DOHH2 (cell line): Measurements from ENCODE around the gene TSHZ2.

ENCODE experiments used
- H3F3A ChIP-seq: fragments of 200-600 bp; sonication (generic), shearing (Covaris generic); 2 replicates; pipeline ENCODE4 v1.6.0; 2016; ENCODE audit warnings: antibody characterized with exemption, mild to moderate bottlenecking; ENCODE audit not compliant: control insufficient read depth, insufficient read depth
- H3K27ac ChIP-seq: fragments of 200-600 bp; sonication (generic); 2 replicates; pipeline ENCODE4 v1.5.1; 2014; ENCODE audit warnings: low read depth, mild to moderate bottlenecking, low read length, moderate library complexity
- H3K27me3 ChIP-seq: fragments of 200-600 bp; sonication (generic); 2 replicates; pipeline ENCODE4 v1.6.1; 2014; ENCODE audit warnings: mild to moderate bottlenecking, low read length, mixed read lengths; ENCODE audit not compliant: control insufficient read depth
- H3K36me3 ChIP-seq: fragments of 200-600 bp; sonication (generic); 2 replicates; pipeline ENCODE4 v1.6.1; 2014; ENCODE audit warnings: mild to moderate bottlenecking, low read length, moderate library complexity, mixed read lengths; ENCODE audit not compliant: control insufficient read depth
- H3K4me1 ChIP-seq: fragments of 200-600 bp; sonication (generic); 2 replicates; pipeline ENCODE4 v1.6.1; 2014; ENCODE audit warnings: mild to moderate bottlenecking, low read length, mixed read lengths; ENCODE audit not compliant: control insufficient read depth
- H3K4me2 ChIP-seq: fragments of 200-600 bp; sonication (generic); 2 replicates; pipeline ENCODE4 v1.6.0; 2014; ENCODE audit warnings: mild to moderate bottlenecking, low read length, moderate library complexity
- H3K4me3 ChIP-seq: fragments of 200-600 bp; sonication (generic); 2 replicates; pipeline ENCODE4 v1.5.1; 2014; ENCODE audit warnings: mild to moderate bottlenecking, low read length, mixed read lengths
- H3K79me2 ChIP-seq: fragments of 200-600 bp; sonication (generic); 2 replicates; pipeline ENCODE4 v1.6.1; 2014; ENCODE audit warnings: mild to moderate bottlenecking, low read length, mixed read lengths; ENCODE audit not compliant: control insufficient read depth
- H3K9me2 ChIP-seq: fragments of 200-600 bp; sonication (generic); replicated peaks from 2 replicates; pipeline ENCODE4 v1.6.1; 2014; ENCODE audit warnings: mild to moderate bottlenecking, low read length, mixed read lengths; ENCODE audit not compliant: control insufficient read depth
- H3K9me3 ChIP-seq: fragments of 200-600 bp; sonication (generic); 2 replicates; pipeline ENCODE4 v1.6.1; 2014; ENCODE audit warnings: antibody characterized with exemption, low read length, mixed read lengths; ENCODE audit not compliant: control insufficient read depth, insufficient read depth
- H4K20me1 ChIP-seq: fragments of 200-600 bp; sonication (generic); 2 replicates; pipeline ENCODE4 v1.6.0; 2014; ENCODE audit warnings: low read depth, mild to moderate bottlenecking, antibody characterized with exemption, low read length, moderate library complexity; ENCODE audit not compliant: control insufficient read depth, insufficient read depth
- CTCF ChIP-seq: fragments of 200-600 bp; sonication (generic); IDR thresholded peaks from one replicate; pipeline ENCODE4 v1.5.1; 2014; ENCODE audit warnings: antibody characterized with exemption, mild to moderate bottlenecking, low read depth, low read length; ENCODE audit not compliant: poor library complexity, severe bottlenecking
- EZH2phosphoT487 ChIP-seq: fragments of 200-600 bp; sonication (generic); IDR thresholded peaks from 2 replicates; pipeline ENCODE4 v1.6.1; 2017; ENCODE audit warnings: borderline replicate concordance, mild to moderate bottlenecking, antibody characterized with exemption, low read length, moderate library complexity, mixed read lengths

Gene TSHZ2

GRCh38 chr20:53390770-53391169 lies 418.6 kb downstream of the TSHZ2 start:
- Histone ChIP-seq H3K9me2 (no peaks in the 10 kb centered on the region), H4K20me1 (no peaks in the 10 kb centered on the region), H3K9me3 (no peaks in the 10 kb centered on the region), H3K27me3 (no peaks in the 10 kb centered on the region; the same call in 1 of the 2 replicates), H3K4me3 (no peak overlapping the region), H3K36me3 (no peaks in the 10 kb centered on the region), H3K4me1 (no peaks in the 10 kb centered on the region), H3K27ac (no peak overlapping the region), H3K4me2 (no peak overlapping the region), H3F3A (no peaks in the 10 kb centered on the region), H3K79me2 (no peaks in the 10 kb centered on the region)
- TF ChIP-seq EZH2phosphoT487, result no peak
- no peak for TF ChIP-seq CTCF

GRCh38 chr20:53394433-53394832 lies 422.3 kb downstream of the TSHZ2 start:
- no peaks in the 10 kb centered on the region for H3K4me1 ChIP-seq
- TF ChIP-seq EZH2phosphoT487 (no peak), CTCF (no peak)

GRCh38 chr20:53395188-53395923 lies 423.2 kb downstream of the TSHZ2 start:
- H3F3A ChIP-seq, result no peaks in the 10 kb centered on the region
- no peaks in the 10 kb centered on the region for H3K4me1 ChIP-seq
- no peaks in the 10 kb centered on the region for H3K36me3 ChIP-seq
- H3K79me2 ChIP-seq, result no peaks in the 10 kb centered on the region
- H3K27ac ChIP-seq, result no peak overlapping the region
- no peaks in the 10 kb centered on the region; the same call in 1 of the 2 replicates for H3K27me3 ChIP-seq
- H3K9me3 ChIP-seq, result no peaks in the 10 kb centered on the region
- no peaks in the 10 kb centered on the region for H3K9me2 ChIP-seq
- H4K20me1 ChIP-seq, result no peaks in the 10 kb centered on the region
- H3K4me3 ChIP-seq, result no peak overlapping the region
- no peak overlapping the region for H3K4me2 ChIP-seq
- no peak for TF ChIP-seq CTCF
- TF ChIP-seq EZH2phosphoT487, result no peak

More at GRCh38 chr20:53394433-53394832, 422.3 kb downstream of the TSHZ2 start:
- Histone ChIP-seq H4K20me1 (no peaks in the 10 kb centered on the region), H3F3A (no peaks in the 10 kb centered on the region), H3K27me3 (no peaks in the 10 kb centered on the region; the same call in 1 of the 2 replicates), H3K79me2 (no peaks in the 10 kb centered on the region), H3K9me3 (no peaks in the 10 kb centered on the region), H3K36me3 (no peaks in the 10 kb centered on the region), H3K27ac (no peak overlapping the region), H3K4me3 (no peak overlapping the region), H3K9me2 (no peaks in the 10 kb centered on the region), H3K4me2 (no peak overlapping the region)
